BLaER1 treated with 17β-estradiol and CSF1 and Interleukin-3, amounts not matched to agents 10 nM and 100 nM (cell line): Measurements from ENCODE around the gene PRMT6.
"Not testable (repeated sequence)": the region's sequence is repeated elsewhere in the genome, so short reads cannot be mapped to it uniquely, and the experiment has no call there.

ENCODE experiments used
- H3K27ac ChIP-seq, 11 experiments: shearing (Covaris generic); formaldehyde crosslinking; 2 replicates each; pipeline ENCODE4 v1.8.1; 2022
- H3K27me3 ChIP-seq, 11 experiments: shearing (Covaris generic); formaldehyde crosslinking; 2 replicates each; pipeline ENCODE4 v1.8.1; 2022
- H3K36me3 ChIP-seq, 11 experiments: shearing (Covaris generic); formaldehyde crosslinking; 2 replicates each; pipeline ENCODE4 v1.8.1; 2022
- H3K4me1 ChIP-seq, 10 experiments: shearing (Covaris generic); formaldehyde crosslinking; 2 replicates each; pipeline ENCODE4 v1.8.1; 2022
- H3K4me2 ChIP-seq, 11 experiments: shearing (Covaris generic); formaldehyde crosslinking; 2 replicates each; pipeline ENCODE4 v1.8.1; 2022
- H3K4me3 ChIP-seq, 10 experiments: shearing (Covaris generic); formaldehyde crosslinking; 2 replicates each; pipeline ENCODE4 v1.8.1; 2022
- H3K9ac ChIP-seq, 11 experiments: shearing (Covaris generic); formaldehyde crosslinking; 2 replicates each; pipeline ENCODE4 v1.8.1; 2022
- H3K9me3 ChIP-seq, 11 experiments: shearing (Covaris generic); formaldehyde crosslinking; replicated peaks in 1 of 11; 2 replicates each; pipeline ENCODE4 v1.8.1; 2022
- H4K20me1 ChIP-seq, 11 experiments: shearing (Covaris generic); formaldehyde crosslinking; 2 replicates each; pipeline ENCODE4 v1.8.1; 2022
- Cebpa-rat ChIP-seq, 11 experiments: shearing (Covaris generic); IDR thresholded peaks; 2 replicates each; pipeline ENCODE4 v1.8.1; 2022

Gene PRMT6

DNA sequence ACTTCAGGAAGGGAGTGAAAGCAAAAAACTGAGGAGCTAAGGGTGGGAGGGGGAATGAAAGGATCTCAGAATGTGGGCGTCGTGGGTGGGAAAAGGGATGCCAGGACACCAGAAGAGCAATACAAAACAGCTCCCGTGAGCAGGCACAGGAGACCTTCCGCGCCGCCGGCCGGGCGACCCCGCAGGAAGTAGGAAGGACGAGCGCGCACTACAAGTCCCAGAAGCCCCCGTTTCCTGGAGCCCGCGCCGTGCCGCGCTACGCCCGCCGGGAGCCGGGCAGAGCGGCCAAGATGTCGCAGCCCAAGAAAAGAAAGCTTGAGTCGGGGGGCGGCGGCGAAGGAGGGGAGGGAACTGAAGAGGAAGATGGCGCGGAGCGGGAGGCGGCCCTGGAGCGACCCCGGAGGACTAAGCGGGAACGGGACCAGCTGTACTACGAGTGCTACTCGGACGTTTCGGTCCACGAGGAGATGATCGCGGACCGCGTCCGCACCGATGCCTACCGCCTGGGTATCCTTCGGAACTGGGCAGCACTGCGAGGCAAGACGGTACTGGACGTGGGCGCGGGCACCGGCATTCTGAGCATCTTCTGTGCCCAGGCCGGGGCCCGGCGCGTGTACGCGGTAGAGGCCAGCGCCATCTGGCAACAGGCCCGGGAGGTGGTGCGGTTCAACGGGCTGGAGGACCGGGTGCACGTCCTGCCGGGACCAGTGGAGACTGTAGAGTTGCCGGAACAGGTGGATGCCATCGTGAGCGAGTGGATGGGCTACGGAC, at the start of gene PRMT6:
Gene PRMT6 (plus strand): TSS at position 249 of the 771 bp plus-strand sequence. CDS start 42 bp downstream, at position 291.
- H3K27ac ChIP-seq, result peak within 1 kb of the TSS; percentile 73 to 94 (median 92); a peak in 21 of 22 replicates
- peaks cover 0 to 8% (median 4%) of the 10 kb centered on the region in 11 experiments; a peak in 4 of 22 replicates for H3K9me3 ChIP-seq
- H3K4me2 ChIP-seq, result peak within 1 kb of the TSS; percentile 93 to 99 (median 96)
- H4K20me1 ChIP-seq, result peaks cover 0 to 9% (median 0%) of the 10 kb centered on the region in 11 experiments; a peak in 3 of 22 replicates
- H3K36me3 ChIP-seq, result peaks cover 11 to 23% (median 16%) of the 10 kb centered on the region in 11 experiments; a peak in 18 of 22 replicates
- H3K27me3 ChIP-seq, result no peaks in the 10 kb centered on the region
- no peak for TF ChIP-seq Cebpa-rat (IDR thresholded peaks at IDR 0.05)
- peaks cover 15 to 24% (median 18%) of the 10 kb centered on the region in 10 experiments for H3K4me1 ChIP-seq
- H3K4me3 ChIP-seq, result peak within 1 kb of the TSS; percentile 89 to 99 (median 94)
- peak within 1 kb of the TSS; percentile 81 to 95 (median 93) for H3K9ac ChIP-seq

DNA sequence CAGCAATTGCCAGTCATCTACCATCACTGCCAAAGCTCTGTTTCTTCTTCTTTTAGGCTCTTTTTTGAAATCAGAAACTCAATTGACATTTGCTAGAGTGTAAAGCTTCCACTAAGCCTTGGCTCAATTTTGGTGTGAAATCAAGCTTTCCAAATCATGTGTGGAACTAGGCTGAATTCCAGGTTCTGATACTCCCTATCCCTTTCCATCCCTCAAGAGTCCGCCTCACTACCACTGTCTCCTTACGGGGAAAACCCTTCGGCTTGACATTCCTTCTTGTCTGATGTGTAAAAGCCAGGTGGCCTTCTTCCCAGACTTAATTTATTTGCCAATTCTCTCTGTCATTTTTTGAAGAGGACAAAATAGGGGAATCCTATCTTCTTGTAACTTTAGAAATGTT, 47.2 kb upstream of the PRMT6 start:
- Histone ChIP-seq H4K20me1 (no peaks in the 10 kb centered on the region), H3K27ac (no peak overlapping the region), H3K9me3 (no peaks in the 10 kb centered on the region), H3K9ac (no peak overlapping the region), H3K4me3 (no peak overlapping the region), H3K27me3 (no peaks in the 10 kb centered on the region), H3K4me1 (no peaks in the 10 kb centered on the region), H3K4me2 (no peak overlapping the region), H3K36me3 (no peaks in the 10 kb centered on the region)
- no peak for TF ChIP-seq Cebpa-rat (IDR thresholded peaks at IDR 0.05)

DNA sequence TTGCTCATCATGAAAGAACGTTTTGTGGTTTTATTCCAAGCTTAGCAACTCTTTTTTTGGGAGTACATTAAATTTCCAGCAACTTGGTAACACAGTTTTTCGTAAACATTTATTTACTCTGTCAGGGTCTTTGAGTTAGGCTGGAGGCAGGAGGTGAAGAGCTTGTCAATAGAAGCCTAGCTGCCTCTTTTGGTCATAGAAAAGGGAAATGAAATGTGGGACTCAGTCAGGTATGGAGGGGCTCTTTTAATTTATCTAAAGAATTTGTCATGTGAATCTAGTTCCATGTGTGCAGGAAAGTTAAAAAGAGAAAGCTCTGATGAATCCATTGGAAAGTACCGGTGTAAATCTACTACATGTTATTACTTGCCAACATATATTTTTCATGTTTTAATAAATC, 45.9 kb upstream of the PRMT6 start:
- no peak overlapping the region for H3K4me2 ChIP-seq
- TF ChIP-seq Cebpa-rat (IDR thresholded peaks at IDR 0.05), result no peak
- H3K9ac ChIP-seq, result no peak overlapping the region

DNA sequence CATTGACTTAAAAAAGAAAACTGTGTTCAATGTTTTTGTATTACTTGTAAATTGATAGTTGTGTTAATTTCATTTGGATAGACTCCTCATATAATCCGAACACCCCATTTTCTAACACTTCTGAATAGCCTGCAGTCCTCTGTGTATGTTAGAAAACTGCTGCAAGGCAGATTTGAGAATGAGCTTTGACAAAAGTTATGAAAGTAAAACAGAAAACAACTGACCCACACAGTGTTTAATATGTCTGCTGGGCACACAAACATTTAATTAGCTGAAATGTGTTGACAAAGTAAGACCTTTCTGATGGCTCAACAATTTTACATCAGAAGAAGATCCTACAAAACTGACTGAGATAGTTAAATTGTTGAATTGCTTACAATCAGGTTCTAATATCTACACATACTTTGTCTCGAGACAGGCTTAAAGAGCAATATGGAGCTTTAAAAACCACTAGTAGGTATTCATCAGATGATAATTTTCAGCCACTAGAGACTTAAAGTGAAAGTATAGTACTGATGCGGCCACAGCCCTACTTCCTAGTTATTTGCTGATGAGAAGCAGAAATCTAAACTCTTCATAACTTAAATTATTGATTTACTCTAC, 40.0 kb upstream of the PRMT6 start:
- no peaks in the 10 kb centered on the region for H3K9me3 ChIP-seq

More for the DNA sequence above, 45.9 kb upstream of the PRMT6 start:
- H3K9me3 ChIP-seq, result no peaks in the 10 kb centered on the region
- H3K36me3 ChIP-seq, result no peaks in the 10 kb centered on the region
- no peaks in the 10 kb centered on the region for H4K20me1 ChIP-seq
- H3K4me1 ChIP-seq, result no peaks in the 10 kb centered on the region
- no peak overlapping the region for H3K27ac ChIP-seq
- no peak overlapping the region for H3K4me3 ChIP-seq
- H3K27me3 ChIP-seq, result no peaks in the 10 kb centered on the region

DNA sequence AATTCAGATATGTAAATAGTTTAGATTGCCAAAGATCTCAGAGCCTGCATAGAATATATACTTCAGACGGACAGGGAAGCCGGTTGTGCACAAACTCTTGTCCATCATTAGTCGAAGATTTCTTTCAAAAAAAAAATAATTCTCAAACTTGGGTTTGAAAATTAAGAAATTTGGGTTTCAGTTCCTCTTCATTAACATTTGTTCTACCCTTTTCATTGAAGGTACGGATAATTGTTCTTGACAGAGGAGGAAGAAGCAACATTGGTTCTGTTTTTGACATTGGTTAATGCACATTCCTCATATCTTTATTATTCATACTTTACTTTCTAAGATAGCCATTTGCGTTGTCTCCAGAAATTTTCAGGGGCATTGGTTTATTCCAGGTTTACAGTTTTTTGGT, 38.0 kb upstream of the PRMT6 start:
- Histone ChIP-seq H3K27ac (no peak overlapping the region), H3K9ac (no peak overlapping the region), H3K27me3 (no peaks in the 10 kb centered on the region), H4K20me1 (no peaks in the 10 kb centered on the region), H3K36me3 (no peaks in the 10 kb centered on the region), H3K9me3 (no peaks in the 10 kb centered on the region), H3K4me1 (no peaks in the 10 kb centered on the region), H3K4me3 (no peak overlapping the region), H3K4me2 (no peak overlapping the region)
- TF ChIP-seq Cebpa-rat (IDR thresholded peaks at IDR 0.05), result no peak

More for the DNA sequence above, 40.0 kb upstream of the PRMT6 start:
- Histone ChIP-seq H3K4me2 (no peak overlapping the region), H3K27me3 (no peaks in the 10 kb centered on the region), H3K4me1 (no peaks in the 10 kb centered on the region), H3K9ac (no peak overlapping the region), H3K4me3 (no peak overlapping the region), H3K27ac (no peak overlapping the region), H4K20me1 (no peaks in the 10 kb centered on the region), H3K36me3 (no peaks in the 10 kb centered on the region)
- no peak for TF ChIP-seq Cebpa-rat (IDR thresholded peaks at IDR 0.05)

DNA sequence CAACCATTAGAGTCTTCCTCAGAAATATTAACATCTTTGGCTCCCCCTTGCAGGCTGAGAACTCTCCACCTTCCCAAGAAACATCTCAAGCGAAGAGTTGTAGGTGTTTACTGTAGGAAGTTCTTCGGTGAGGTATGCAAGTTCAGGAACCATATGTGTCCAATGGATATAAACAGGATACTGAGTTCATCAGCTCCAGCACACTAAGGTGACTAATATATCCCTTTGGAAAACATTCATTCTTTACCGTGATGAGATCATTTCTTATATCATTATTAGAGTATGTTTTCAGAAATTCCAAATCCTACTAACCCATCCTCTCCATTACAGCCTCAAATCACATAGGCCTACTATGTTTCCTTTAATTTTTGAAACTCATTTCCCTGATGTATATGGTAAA, 37.3 kb upstream of the PRMT6 start:
- no peak overlapping the region for H3K4me3 ChIP-seq
- H3K36me3 ChIP-seq, result no peaks in the 10 kb centered on the region
- no peaks in the 10 kb centered on the region for H3K27me3 ChIP-seq
- H3K27ac ChIP-seq, result no peak overlapping the region
- H4K20me1 ChIP-seq, result no peaks in the 10 kb centered on the region
- H3K4me2 ChIP-seq, result no peak overlapping the region
- no peak overlapping the region for H3K9ac ChIP-seq
- H3K9me3 ChIP-seq, result no peaks in the 10 kb centered on the region
- no peaks in the 10 kb centered on the region for H3K4me1 ChIP-seq
- TF ChIP-seq Cebpa-rat (IDR thresholded peaks at IDR 0.05), result no peak

DNA sequence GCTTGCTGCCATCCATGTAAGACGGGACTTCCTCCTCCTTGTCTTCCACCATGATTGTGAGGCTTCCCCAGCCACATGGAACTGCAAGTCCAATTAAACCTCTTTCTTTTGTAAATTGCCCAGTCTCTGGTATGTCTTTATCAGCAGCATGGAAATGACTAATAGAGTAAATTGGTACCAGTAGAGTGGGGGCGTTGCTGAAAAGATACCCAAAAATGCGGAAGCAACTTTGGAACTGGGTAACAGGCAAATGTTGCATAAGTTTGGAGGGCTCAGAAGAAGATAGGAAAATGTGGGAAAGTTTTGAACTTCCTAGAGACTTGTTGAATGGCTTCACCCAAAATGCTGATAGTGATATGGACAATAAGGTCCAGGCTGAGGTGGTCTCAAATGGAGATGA, 17.6 kb upstream of the PRMT6 start:
- H3K27me3 ChIP-seq, H3K27ac ChIP-seq, H3K4me2 ChIP-seq, H3K9ac ChIP-seq, H3K4me1 ChIP-seq, H4K20me1 ChIP-seq, H3K36me3 ChIP-seq, H3K4me3 ChIP-seq: not testable (repeated sequence)
- peaks cover 8 to 27% (median 20%) of the 10 kb centered on the region in 11 experiments for H3K9me3 ChIP-seq

DNA sequence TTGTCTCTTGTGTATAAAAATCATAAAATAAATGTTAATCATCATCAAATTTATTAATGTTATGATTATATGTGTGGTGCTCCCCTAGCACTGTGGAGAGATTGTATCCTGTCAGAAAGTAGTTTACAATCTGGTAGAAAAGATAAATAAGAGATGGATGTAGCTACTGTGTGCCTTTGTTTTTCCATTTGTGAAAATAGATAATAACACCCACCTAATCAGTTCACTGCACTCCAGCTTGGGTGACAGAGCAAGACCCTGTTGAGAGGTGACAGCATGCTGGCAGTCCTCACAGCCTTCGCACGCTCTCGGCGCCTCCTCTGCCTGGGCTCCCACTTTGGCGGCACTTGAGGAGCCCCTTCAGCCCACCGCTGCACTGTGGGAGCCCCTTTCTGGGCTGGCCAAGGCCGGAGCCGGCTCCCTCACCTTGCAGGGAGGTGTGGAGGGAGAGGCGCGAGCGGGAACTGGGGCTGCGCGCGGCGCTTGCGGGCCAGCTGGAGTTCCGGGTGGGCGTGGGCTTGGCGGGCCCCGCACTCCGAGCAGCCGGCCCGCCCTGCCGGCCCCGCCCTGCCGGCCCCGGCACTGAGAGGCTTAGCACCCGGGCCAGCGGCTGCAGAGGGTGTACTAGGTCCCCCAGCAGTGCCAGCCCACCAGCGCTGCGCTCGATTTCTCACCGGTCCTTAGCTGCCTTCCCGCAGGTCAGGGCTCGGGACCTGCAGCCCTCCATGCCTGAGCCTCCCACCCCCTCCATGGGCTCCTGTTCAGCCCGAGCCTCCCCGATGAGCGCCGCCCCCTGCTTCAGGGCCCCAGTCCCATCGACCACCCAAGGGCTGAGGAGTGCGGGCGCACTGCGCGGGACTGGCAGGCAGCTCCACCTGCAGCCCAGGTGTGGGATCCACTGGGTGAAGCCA, 11.9 kb upstream of the PRMT6 start:
- peaks cover 0 to 24% (median 6%) of the 10 kb centered on the region in 10 experiments; a peak in 13 of 20 replicates for H3K4me1 ChIP-seq
- not testable (repeated sequence) for H3K4me2 ChIP-seq, H3K9ac ChIP-seq, H3K27me3 ChIP-seq, H3K36me3 ChIP-seq, H4K20me1 ChIP-seq, H3K4me3 ChIP-seq, H3K27ac ChIP-seq
- peaks cover 9 to 42% (median 35%) of the 10 kb centered on the region in 11 experiments for H3K9me3 ChIP-seq

DNA sequence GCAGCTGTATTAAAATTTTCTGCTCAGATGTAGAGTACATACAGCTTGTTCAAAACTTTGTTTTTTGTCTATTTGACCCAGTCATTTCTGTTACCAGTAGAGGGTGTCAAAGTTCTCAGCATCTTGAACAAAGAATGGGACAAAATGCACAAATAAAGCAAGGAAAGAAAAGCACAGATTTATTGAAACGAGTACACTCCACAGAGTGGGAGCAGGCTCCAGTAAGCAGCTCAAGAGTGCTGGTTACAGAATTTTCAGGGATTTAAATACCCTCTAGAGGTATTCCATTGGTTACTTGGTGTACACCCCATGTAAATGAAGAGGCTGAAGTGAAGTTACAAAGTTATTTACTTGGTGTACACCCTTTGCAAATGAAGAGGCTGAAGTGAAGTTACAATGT, 8.9 kb upstream of the PRMT6 start:
- Histone ChIP-seq H4K20me1 (no peaks in the 10 kb centered on the region), H3K9me3 (peaks cover 0 to 27% (median 21%) of the 10 kb centered on the region in 11 experiments; a peak in 14 of 22 replicates), H3K4me2 (peak overlapping the region in 2 of 11 experiments; percentile 20 to 36; a peak in 2 of 22 replicates), H3K9ac (no peak overlapping the region), H3K4me3 (no peak overlapping the region), H3K27ac (no peak overlapping the region), H3K36me3 (no peaks in the 10 kb centered on the region), H3K27me3 (no peaks in the 10 kb centered on the region), H3K4me1 (peaks cover 0 to 24% (median 6%) of the 10 kb centered on the region in 10 experiments; a peak in 13 of 20 replicates)
- no peak for TF ChIP-seq Cebpa-rat (IDR thresholded peaks at IDR 0.05)
